Thoracic aorta (tissue), 2 donors: Measurements from ENCODE around the gene TNFAIP8. TPM values are rescaled to one million over a fixed set of nuclear protein-coding genes. Genes with fewer than 3 reads are reported as not detected.
A peak's percentile ranks its signal among the peaks of the same experiment; 100 is the strongest.

Experiments used
- ATAC-seq: fragments of 150-250 bp; one replicate; pipeline ENCODE4 v1.8.0; 2017; ENCODE audit warnings: low read depth; ENCODE audit not compliant: insufficient number of reproducible peaks, low FRiP score
- DNase-seq: peaks from one replicate; pipeline ENCODE4 v3.0.0-alpha.2; 2020; ENCODE audit warnings: low spot score
- H3K27ac ChIP-seq, 2 donors: fragments of 200-600 bp; sonication (generic); 1 replicate in 1 of 2; 2 replicates in 1 of 2; pipeline ENCODE4 v1.5.1; 2016; ENCODE audit warnings: mild to moderate bottlenecking in 2 of 2, moderate library complexity in 2 of 2
- H3K27me3 ChIP-seq: fragments of 200-600 bp; sonication (generic); replicated peaks from 2 replicates; pipeline ENCODE4 v1.6.0; 2016; ENCODE audit warnings: mild to moderate bottlenecking; ENCODE audit not compliant: insufficient read depth
- H3K36me3 ChIP-seq: fragments of 200-600 bp; sonication (generic); one replicate; pipeline ENCODE4 v1.5.1; 2016
- H3K4me1 ChIP-seq, 2 donors: fragments of 200-600 bp; sonication (generic); 1 replicate in 1 of 2; 2 replicates in 1 of 2; pipeline versions ENCODE4 v1.5.1 to v1.6.0; 2016; ENCODE audit warnings: low read depth in 2 of 2, mild to moderate bottlenecking in 1 of 2; ENCODE audit not compliant: control insufficient read depth in 1 of 2
- H3K4me3 ChIP-seq: fragments of 200-600 bp; sonication (generic); 2 replicates; pipeline ENCODE4 v1.5.1; 2016; ENCODE audit warnings: mild to moderate bottlenecking
- H3K9me3 ChIP-seq: fragments of 200-600 bp; sonication (generic); 2 replicates; pipeline ENCODE4 v1.5.1; 2016
- total RNA-seq, 2 donors: library from RNA; depleted of rRNA; stranded (reverse); fragments of >200 nt; gene quantifications; one replicate each; pipeline versions ENCODE4 v1.1.0 to v1.2.3, GENCODE V29; 2016
- TF ChIP-seq, protein P1 (sequence below): fragments of 200-600 bp; sonication (generic); IDR thresholded peaks from one replicate; pipeline ENCODE4 v1.5.1; 2019; ENCODE audit warnings: antibody characterized with exemption

The TNFAIP8 gene
- total RNA-seq, 2 donors from 2014 or later = 16.8 to 34.1 TPM

DNA sequence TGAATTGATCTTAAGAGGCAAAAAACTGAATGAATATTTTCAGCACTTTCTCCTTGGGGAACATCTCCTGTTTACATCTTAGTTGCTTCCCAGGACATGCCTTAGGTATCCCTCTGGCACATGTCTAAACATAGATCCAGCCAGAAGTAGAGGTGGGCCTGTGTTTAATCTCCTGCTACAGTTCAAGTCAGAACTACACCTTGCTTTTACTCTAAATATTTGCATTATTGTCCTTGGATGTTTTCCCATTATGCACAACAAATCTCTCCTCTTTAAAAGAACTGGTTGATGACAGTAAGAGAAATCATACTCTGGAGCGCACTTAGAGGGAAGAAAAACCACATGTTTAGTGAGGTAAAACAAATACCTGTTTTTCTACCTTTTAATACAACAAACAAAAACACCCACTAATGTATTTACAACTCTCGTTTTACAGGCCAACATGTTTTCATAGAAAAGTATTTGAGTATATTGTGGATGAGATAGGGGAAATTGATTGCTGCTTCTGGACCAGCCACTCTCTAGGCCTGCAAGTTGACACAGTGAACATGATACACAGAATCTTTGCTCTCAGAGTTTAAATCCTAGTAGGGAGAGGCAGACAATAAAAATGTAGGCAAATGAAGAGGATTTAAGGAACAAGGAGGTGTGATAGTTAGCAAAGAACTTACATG is 32.3 kb downstream of the TNFAIP8 start:
- Histone ChIP-seq H3K4me1 (peaks cover 10 to 48% of the 10 kb centered on the region in 2 donors), H3K4me3 (no peak overlapping the region), H3K9me3 (no peaks in the 10 kb centered on the region), H3K36me3 (no peaks in the 10 kb centered on the region), H3K27me3 (no peaks in the 10 kb centered on the region), H3K27ac (peak overlapping the region in 1 of 2 donors; percentile 21)
- DNase-seq (no peak), ATAC-seq (no peak)
- TF ChIP-seq, protein P1, sequence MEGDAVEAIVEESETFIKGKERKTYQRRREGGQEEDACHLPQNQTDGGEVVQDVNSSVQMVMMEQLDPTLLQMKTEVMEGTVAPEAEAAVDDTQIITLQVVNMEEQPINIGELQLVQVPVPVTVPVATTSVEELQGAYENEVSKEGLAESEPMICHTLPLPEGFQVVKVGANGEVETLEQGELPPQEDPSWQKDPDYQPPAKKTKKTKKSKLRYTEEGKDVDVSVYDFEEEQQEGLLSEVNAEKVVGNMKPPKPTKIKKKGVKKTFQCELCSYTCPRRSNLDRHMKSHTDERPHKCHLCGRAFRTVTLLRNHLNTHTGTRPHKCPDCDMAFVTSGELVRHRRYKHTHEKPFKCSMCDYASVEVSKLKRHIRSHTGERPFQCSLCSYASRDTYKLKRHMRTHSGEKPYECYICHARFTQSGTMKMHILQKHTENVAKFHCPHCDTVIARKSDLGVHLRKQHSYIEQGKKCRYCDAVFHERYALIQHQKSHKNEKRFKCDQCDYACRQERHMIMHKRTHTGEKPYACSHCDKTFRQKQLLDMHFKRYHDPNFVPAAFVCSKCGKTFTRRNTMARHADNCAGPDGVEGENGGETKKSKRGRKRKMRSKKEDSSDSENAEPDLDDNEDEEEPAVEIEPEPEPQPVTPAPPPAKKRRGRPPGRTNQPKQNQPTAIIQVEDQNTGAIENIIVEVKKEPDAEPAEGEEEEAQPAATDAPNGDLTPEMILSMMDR = no peak

DNA sequence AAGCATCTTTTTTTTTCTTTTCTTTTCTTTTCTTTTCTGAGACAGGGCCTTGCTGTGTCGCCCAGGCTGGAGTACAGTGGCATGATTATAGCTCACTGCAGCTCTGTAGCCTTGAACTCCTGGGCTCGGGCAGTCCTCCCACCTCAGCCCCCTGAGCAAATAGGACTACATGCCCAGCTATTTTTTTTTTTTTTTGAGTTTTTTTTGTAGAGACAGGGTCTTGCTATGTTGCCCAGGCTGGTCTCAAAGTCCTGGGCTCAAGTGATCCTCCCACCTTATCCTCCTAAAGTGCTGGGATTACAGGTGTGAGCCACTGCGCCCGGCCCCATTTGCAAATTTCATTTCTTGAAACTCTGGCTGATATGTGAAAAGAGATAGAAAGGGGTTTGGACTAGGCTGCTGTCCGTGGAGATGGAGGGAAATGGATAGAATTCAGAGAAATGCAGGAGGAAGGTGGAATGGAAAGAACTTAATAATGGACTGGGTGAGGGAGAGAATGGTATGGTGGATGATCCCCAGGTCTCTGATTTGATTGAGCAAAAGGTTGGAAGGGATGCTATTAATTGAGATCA is 32.9 kb downstream of the TNFAIP8 start:
- H3K27ac ChIP-seq = no peak overlapping the region

DNA sequence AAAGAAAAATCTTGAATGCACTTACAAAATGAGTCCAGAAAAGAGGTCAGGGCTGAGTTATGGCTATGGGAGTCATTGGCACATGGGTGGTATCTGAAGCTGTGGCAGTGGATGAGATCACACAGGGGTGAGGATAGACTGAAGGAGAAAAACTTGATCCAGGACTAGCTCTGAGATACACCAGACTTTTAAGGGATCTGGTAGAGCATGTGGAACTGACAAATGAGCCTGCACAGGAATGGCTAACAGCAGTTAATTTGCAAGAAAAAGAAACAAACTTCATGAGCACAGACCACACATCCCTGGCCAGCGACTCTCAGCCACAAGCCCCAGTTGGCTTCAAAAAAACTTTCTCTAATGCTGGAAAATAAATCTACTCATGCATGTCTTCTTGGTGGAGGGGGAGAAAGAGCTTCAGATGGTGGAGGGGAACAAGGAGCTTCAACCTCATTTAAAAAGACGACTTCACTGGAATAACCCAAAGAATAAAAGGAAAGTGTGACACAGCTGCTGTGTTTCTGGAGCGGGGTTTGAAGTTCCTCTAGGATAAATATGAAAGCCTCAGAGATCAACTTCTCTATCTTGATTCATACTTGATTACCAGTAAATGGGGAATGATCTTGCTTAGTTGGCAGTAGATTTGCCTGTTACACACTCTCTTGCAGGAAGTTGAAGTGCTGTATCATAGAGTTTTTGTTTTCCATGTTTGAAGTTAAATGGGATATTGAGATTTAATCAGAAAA is 33.6 kb downstream of the TNFAIP8 start:
- H3K27me3 ChIP-seq = no peaks in the 10 kb centered on the region
- H3K36me3 ChIP-seq = no peaks in the 10 kb centered on the region
- ATAC-seq = no peak
- H3K4me3 ChIP-seq = peak overlapping the region; percentile 26
- TF ChIP-seq, protein P1 = no peak
- no peak for DNase-seq
- no peaks in the 10 kb centered on the region for H3K9me3 ChIP-seq
- peak overlapping the region in 1 of 2 donors; percentile 27 for H3K27ac ChIP-seq
- peaks cover 13 to 61% of the 10 kb centered on the region in 2 donors for H3K4me1 ChIP-seq

More for the DNA sequence above, 32.9 kb downstream of the TNFAIP8 start:
- DNase-seq = no peak
- Histone ChIP-seq H3K4me1 (peaks cover 13 to 54% of the 10 kb centered on the region in 2 donors), H3K27me3 (no peaks in the 10 kb centered on the region), H3K4me3 (no peak overlapping the region), H3K36me3 (no peaks in the 10 kb centered on the region), H3K9me3 (no peaks in the 10 kb centered on the region)
- TF ChIP-seq, protein P1 = no peak
- no peak for ATAC-seq

DNA sequence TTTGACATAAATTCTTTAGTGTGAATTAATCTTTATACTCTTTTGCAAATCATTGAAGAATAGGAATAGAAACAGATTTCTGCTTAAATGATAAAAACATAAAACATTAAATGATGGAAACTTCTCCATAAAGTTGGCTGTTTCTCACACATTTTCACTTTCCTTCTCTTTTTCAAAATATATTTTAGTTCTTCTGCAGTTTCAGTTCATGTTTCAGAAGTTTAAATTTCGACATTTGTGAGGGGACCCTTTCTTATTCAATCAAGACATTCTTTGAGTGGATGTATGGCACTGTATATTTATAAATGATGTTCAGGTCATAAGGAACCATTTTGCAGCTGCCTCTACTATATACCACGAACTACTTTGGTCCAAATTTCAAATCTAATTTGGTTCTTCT is 34.6 kb downstream of the TNFAIP8 start:
- Histone ChIP-seq H3K4me3 (no peak overlapping the region), H3K36me3 (no peaks in the 10 kb centered on the region), H3K9me3 (no peaks in the 10 kb centered on the region), H3K27me3 (no peaks in the 10 kb centered on the region), H3K4me1 (peaks cover 13 to 61% of the 10 kb centered on the region in 2 donors), H3K27ac (no peak overlapping the region)
- TF ChIP-seq, protein P1 = no peak
- ATAC-seq (no peak), DNase-seq (no peak)

DNA sequence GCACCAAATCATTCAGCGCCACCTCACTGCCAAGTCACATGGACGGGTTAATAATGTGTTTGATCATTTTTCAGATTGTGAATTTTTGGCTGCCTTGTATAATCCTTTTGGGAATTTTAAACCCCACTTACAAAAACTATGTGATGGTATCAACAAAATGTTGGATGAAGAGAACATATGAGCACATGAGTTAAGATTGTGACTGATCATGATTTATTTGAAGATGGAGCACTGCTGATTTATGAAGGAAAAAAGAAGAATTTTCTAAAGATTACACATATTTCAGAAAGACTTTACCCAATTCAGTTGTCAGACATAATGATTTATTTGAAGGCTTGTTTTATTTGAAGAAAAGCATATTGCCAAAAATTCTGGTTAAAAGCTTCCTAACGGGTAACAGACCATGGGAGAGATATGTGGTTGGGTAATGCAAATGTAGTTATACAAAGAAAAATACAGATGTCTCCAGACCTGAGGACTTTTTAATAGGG is 37.4 kb downstream of the TNFAIP8 start:
- DNase-seq (no peak), ATAC-seq (no peak)
- Histone ChIP-seq H3K36me3 (no peaks in the 10 kb centered on the region), H3K9me3 (no peaks in the 10 kb centered on the region), H3K27me3 (no peaks in the 10 kb centered on the region), H3K4me1 (peaks cover 7 to 53% of the 10 kb centered on the region in 2 donors), H3K4me3 (no peak overlapping the region), H3K27ac (no peak overlapping the region)
- TF ChIP-seq, protein P1 = no peak
